GM18502 (cell line): ENCODE results near the gene MCOLN1.

Source experiments
- ATAC-seq: cut with Tn5 transposase; IDR thresholded peaks from one replicate; pipeline ENCODE4 v1.9.1; 2021; ENCODE audit warnings: mild to moderate bottlenecking; ENCODE audit not compliant: unreplicated experiment, poor library complexity

MCOLN1 gene

DNA sequence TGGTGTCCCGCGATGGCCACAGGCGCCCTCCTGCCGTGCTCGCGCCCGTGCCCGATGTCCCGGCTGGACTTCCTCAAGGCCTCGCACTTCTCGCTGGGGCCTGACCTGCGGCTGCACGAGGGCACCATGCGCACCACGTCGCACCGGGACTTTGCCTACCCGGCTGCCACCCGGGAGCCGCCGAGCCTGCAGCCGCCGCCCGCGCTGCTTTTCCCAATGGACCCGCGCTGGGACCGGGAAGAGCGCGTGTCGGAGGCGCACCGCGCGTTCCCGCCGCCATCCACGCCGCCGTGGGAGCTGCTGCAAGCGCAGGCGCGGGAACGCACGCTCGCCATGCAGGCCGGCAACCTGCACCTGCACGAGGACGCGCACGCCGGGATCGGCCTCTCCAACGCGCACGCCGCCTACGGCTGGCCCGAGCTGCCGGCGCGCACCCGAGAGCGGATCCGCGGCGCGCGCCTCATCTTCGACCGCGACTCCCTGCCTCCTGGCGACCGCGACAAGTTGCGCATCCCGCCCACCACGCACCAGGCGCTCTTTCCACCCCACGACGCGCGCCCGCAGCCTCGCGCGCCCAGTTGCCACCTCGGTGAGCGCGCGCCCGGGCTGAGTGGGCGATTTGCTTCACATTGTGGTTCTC, 21.5 kb upstream of the MCOLN1 start:
- no peak for ATAC-seq

GRCh38 chr19:7502552-7502951, 19.9 kb upstream of the MCOLN1 start:
- no peak for ATAC-seq

DNA sequence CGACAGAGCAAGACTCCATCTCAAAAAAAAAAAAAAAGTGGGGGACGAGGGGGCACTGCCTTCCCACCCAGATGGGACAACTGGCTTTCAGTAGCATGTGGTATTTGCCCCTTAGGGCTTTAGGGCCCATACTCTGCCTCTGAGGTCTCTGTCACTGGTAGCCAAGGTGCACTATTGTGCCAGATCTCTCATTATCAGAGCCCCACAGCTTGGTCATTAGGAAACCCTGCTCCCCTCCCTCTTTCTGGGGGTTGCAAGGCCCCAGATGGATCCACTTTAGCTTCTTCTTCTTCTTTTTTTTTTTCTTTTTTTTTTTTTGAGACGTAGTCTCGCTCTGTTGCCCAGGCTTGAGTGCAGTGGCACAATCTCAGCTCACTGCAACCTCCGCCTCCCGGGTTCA, 17.7 kb upstream of the MCOLN1 start:
- ATAC-seq = no peak

GRCh38 chr19:7505288-7505681, 17.1 kb upstream of the MCOLN1 start:
- ATAC-seq = no peak

- no peak for ATAC-seq
Observed at GRCh38 chr19:7505682-7506384, 16.6 kb upstream of the MCOLN1 start.

- ATAC-seq = no peak
Observed at GRCh38 chr19:7506385-7507328, 15.8 kb upstream of the MCOLN1 start.

GRCh38 chr19:7507884-7508283, 14.5 kb upstream of the MCOLN1 start:
- no peak for ATAC-seq

GRCh38 chr19:7509625-7510024, 12.8 kb upstream of the MCOLN1 start:
- ATAC-seq = no peak

GRCh38 chr19:7512400-7512851, 10.0 kb upstream of the MCOLN1 start:
- ATAC-seq = no peak

DNA sequence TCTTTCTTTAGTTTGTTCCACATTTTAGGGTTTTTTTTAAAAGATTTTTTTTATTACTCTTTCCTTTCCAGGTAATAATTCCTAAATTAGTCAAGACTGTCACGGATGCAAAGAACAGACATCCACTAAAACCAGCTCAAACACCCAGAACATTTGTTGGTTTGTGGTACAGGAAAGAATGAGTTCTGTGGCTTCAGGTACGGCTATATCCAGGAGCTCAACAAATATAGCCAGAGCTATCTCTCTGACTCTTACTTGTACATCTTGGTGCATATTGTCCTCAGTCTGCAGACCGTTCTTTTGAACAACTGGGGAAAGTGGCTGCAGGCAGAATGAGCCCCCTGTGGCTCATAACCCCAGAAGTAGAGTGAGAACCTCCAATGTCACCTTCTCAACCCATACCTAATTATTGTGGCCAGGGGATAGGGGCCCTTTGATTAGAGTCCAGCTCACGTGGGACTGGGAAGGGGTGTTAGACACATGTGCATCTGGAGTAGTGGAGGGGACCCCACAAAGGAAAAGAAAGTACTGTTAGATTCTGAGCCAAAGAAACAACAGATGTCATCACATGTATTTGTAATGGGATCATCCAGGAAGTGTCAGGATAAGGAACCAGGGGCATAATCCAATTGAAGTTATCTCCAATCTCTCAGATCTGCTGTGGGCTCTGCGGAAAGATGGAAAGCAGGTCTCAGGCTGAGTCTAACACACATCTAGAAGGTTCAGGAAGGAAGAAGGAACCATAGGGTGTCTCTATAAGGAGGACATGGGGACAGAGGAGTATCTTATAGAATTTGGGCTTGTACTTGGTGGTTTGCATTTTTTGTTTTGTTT, 8.4 kb upstream of the MCOLN1 start:
- no peak for ATAC-seq

GRCh38 chr19:7515110-7515644, 7.2 kb upstream of the MCOLN1 start:
- no peak for ATAC-seq

- ATAC-seq = no peak
Observed at GRCh38 chr19:7515645-7516151, 6.7 kb upstream of the MCOLN1 start, which contains the start of gene ZNF358. TSS of gene ZNF358 (plus strand) at chr19:7516103. CDS start at chr19:7519243, 3,140 bp downstream.

- ATAC-seq = no peak
Observed at GRCh38 chr19:7516333-7516732, 6.1 kb upstream of the MCOLN1 start.

DNA sequence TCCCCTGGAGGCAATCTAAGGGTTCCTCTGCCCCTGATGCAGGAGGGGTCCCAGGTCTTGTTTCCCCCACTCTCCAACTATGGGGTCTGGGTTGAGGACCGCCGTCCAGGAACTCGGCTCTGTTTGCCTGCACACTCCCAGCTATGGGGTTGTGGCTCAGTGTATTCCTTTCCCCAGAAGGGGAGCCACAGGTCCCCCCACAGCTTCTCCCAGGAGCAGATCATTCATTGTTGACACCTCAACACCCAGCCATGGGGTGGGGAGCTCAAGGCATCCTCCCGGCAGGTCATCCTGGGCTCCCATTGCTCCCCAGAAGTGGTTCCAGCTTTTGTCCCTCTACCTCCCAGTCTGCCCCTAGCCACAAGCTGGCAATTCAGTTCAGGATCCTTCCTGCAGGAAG, 5.5 kb upstream of the MCOLN1 start:
- ATAC-seq = no peak

GRCh38 chr19:7519361-7520130, 2.9 kb upstream of the MCOLN1 start:
- ATAC-seq = no peak

- ATAC-seq = no peak
Observed at GRCh38 chr19:7520131-7521051, 2.0 kb upstream of the MCOLN1 start.

GRCh38 chr19:7521551-7522071, 813 bp upstream of the MCOLN1 start:
- ATAC-seq = no peak
